HEK293 (cell line): ENCODE data around the gene PDGFA.

ENCODE experiments used
- CTCF ChIA-PET: fragments of 350-600 bp; formaldehyde crosslinking; extraction: SDS; loops from one replicate; lab custom pipeline; 2021; ENCODE audit warnings: antibody characterized with exemption; lab: Yijun Ruan, JAX
- POLR2A ChIA-PET: fragments of 300-600 bp; formaldehyde crosslinking; extraction: SDS; loops from one replicate; lab custom pipeline; 2020; ENCODE audit warnings: antibody characterized with exemption, inconsistent platforms; lab: Yijun Ruan, JAX
- H3K27ac ChIP-seq: fragments of 200-500 bp; sonication (Bioruptor generic); 2 replicates; pipeline ENCODE4 v1.5.1; 2014; ENCODE audit warnings: low read depth, low read length, control low read depth, inconsistent platforms; ENCODE audit errors: extremely low read depth
- H3K36me3 ChIP-seq, 2 experiments: fragments of 200-500 bp in 1 of 2; sonication (Bioruptor generic) in 1 of 2; 1 replicate in 1 of 2; 2 replicates in 1 of 2; pipeline ENCODE4 v1.5.1; 2014 to 2017; ENCODE audit warnings: inconsistent platforms in 2 of 2, low read length in 2 of 2; ENCODE audit not compliant: control insufficient read depth in 2 of 2, insufficient read depth in 1 of 2
- H3K4me1 ChIP-seq: fragments of 200-500 bp; sonication (Bioruptor generic); 2 replicates; pipeline ENCODE4 v1.5.1; 2014; ENCODE audit warnings: mild to moderate bottlenecking, low read length, inconsistent platforms; ENCODE audit not compliant: control insufficient read depth, insufficient read depth
- H3K4me3 ChIP-seq: 2 replicates; pipeline ENCODE4 v1.5.1; 2011; ENCODE audit warnings: low read depth, mild to moderate bottlenecking, control low read depth, low read length, moderate library complexity
- H3K9me3 ChIP-seq: fragments of 200-500 bp; sonication (Bioruptor generic); 2 replicates; pipeline ENCODE4 v1.5.1; 2014; ENCODE audit warnings: low read depth, low read length, inconsistent platforms; ENCODE audit not compliant: control insufficient read depth, insufficient read depth
- ELK4 ChIP-seq: IDR thresholded peaks from 2 replicates; pipeline ENCODE4 v1.6.1; 2011; ENCODE audit warnings: mild to moderate bottlenecking, low read depth, low read length, borderline replicate concordance
- KLF8 ChIP-seq: fragments of 450-650 bp; formaldehyde crosslinking; IDR thresholded peaks from 2 replicates; pipeline ENCODE4 v1.5.1; 2016; ENCODE audit warnings: missing biosample characterization, missing genetic modification characterization
- OSR2 ChIP-seq: fragments of 450-650 bp; formaldehyde crosslinking; IDR thresholded peaks from 2 replicates; pipeline ENCODE4 v1.5.1; 2016; ENCODE audit warnings: missing biosample characterization, missing genetic modification characterization
- PRDM4 ChIP-seq: fragments of 450-650 bp; formaldehyde crosslinking; IDR thresholded peaks from 2 replicates; pipeline ENCODE4 v1.5.1; 2017; ENCODE audit warnings: missing biosample characterization, missing genetic modification characterization
- SCRT2 ChIP-seq: fragments of 450-650 bp; formaldehyde crosslinking; IDR thresholded peaks from 2 replicates; pipeline ENCODE4 v1.5.1; 2016; ENCODE audit warnings: missing biosample characterization, missing genetic modification characterization
- ZBTB21 ChIP-seq: fragments of 450-650 bp; formaldehyde crosslinking; IDR thresholded peaks from 2 replicates; pipeline ENCODE4 v1.5.1; 2017; ENCODE audit warnings: missing biosample characterization, missing genetic modification characterization
- ZBTB26 ChIP-seq: fragments of 450-650 bp; formaldehyde crosslinking; optimal IDR thresholded peaks from 2 replicates; pipeline ENCODE3; 2016; ENCODE audit warnings: missing biosample characterization, mild to moderate bottlenecking, missing genetic modification characterization
- ZBTB49 ChIP-seq: fragments of 450-650 bp; formaldehyde crosslinking; IDR thresholded peaks from 2 replicates; pipeline ENCODE4 v1.5.1; 2016; ENCODE audit warnings: missing biosample characterization, missing genetic modification characterization, low read depth
- ZIC2 ChIP-seq: fragments of 450-650 bp; formaldehyde crosslinking; IDR thresholded peaks from 2 replicates; pipeline ENCODE4 v1.5.1; 2016; ENCODE audit warnings: missing biosample characterization, missing genetic modification characterization
- ZNF214 ChIP-seq: fragments of 450-650 bp; formaldehyde crosslinking; IDR thresholded peaks from 2 replicates; pipeline ENCODE4 v1.5.1; 2017; ENCODE audit warnings: missing biosample characterization, mild to moderate bottlenecking, missing genetic modification characterization, borderline replicate concordance
- ZNF449 ChIP-seq: fragments of 450-650 bp; formaldehyde crosslinking; IDR thresholded peaks from 2 replicates; pipeline ENCODE4 v1.5.1; 2017; ENCODE audit warnings: missing biosample characterization, mild to moderate bottlenecking, missing genetic modification characterization, moderate library complexity
- ZNF473 ChIP-seq: fragments of 450-650 bp; formaldehyde crosslinking; IDR thresholded peaks from 2 replicates; pipeline ENCODE4 v1.5.1; 2017; ENCODE audit warnings: missing biosample characterization, missing genetic modification characterization
- ZNF518A ChIP-seq: fragments of 450-650 bp; formaldehyde crosslinking; conservative IDR thresholded peaks from 2 replicates; pipeline ENCODE4 v1.5.1; 2016; ENCODE audit warnings: low read depth, missing biosample characterization, missing genetic modification characterization
- ZNF530 ChIP-seq: fragments of 450-650 bp; formaldehyde crosslinking; IDR thresholded peaks from 2 replicates; pipeline ENCODE4 v1.5.1; 2016; ENCODE audit warnings: low read depth, missing biosample characterization, missing genetic modification characterization
- ZNF558 ChIP-seq: fragments of 450-650 bp; formaldehyde crosslinking; IDR thresholded peaks from 2 replicates; pipeline ENCODE4 v1.5.1; 2016; ENCODE audit warnings: missing biosample characterization, missing genetic modification characterization
- ZNF791 ChIP-seq: fragments of 450-650 bp; formaldehyde crosslinking; IDR thresholded peaks from 2 replicates; pipeline ENCODE4 v1.5.1; 2016; ENCODE audit warnings: missing biosample characterization, missing genetic modification characterization
- ZNF830 ChIP-seq: fragments of 450-650 bp; IDR thresholded peaks from 2 replicates; pipeline ENCODE4 v1.5.0; 2018; ENCODE audit warnings: missing biosample characterization, missing genetic modification characterization, low read depth, mild to moderate bottlenecking, moderate library complexity
- ZSCAN30 ChIP-seq: fragments of 450-650 bp; IDR thresholded peaks from 2 replicates; pipeline ENCODE4 v1.5.1; 2018; ENCODE audit warnings: missing biosample characterization, mild to moderate bottlenecking, missing genetic modification characterization, moderate library complexity

PDGFA gene

GRCh38 chr7:519484-520390 lies at the start of gene PDGFA:
TSS of gene PDGFA (minus strand) at chr7:519846. CDS start at chr7:519001, 845 bp downstream.
- H3K9me3 ChIP-seq, result no peaks in the 10 kb centered on the region
- ChIA-PET POLR2A (interaction anchor here (1.0 kb wide), 2 partner anchors 18 to 19 kb away, joined by 3 to 5 read pairs; no protein-coding TSS in a partner anchor), CTCF (no interaction called here)
- H3K4me1 ChIP-seq, result peaks cover 6% of the 10 kb centered on the region; the same call in 1 of the 2 replicates
- peak within 1 kb of the TSS; percentile 83 for H3K27ac ChIP-seq
- no peaks in the 10 kb centered on the region for H3K36me3 ChIP-seq
- H3K4me3 ChIP-seq, result peak within 1 kb of the TSS; percentile 63
- TF ChIP-seq ZNF449 (tag by site-specific recombination) (no peak), ZNF830 (tag by site-specific recombination) (no peak), ZNF473 (tag by site-specific recombination) (no peak), KLF8 (tag by site-specific recombination) (0 out of 2 replicates have a peak, but pooled peaks have one; percentile 51), ZNF530 (tag by site-specific recombination) (no peak), OSR2 (tag by site-specific recombination) (no peak), PRDM4 (tag by site-specific recombination) (no peak), SCRT2 (no peak), ZNF558 (tag by site-specific recombination) (no peak), ZBTB26 (tag by site-specific recombination) (peak; percentile 34), ZBTB21 (tag by site-specific recombination) (no peak), ZNF518A (tag by site-specific recombination) (no peak), ZBTB49 (no peak), ZSCAN30 (tag by site-specific recombination) (0 out of 2 replicates have a peak, but pooled peaks have one; percentile 37), ELK4 (no peak), ZIC2 (tag by site-specific recombination) (peak; percentile 22), ZNF791 (no peak), ZNF214 (tag by site-specific recombination) (no peak)
